Mucosa of rectum (tissue), 2 donors: ENCODE data around the gene TRPC4.
A peak's percentile ranks its signal among the peaks of the same experiment; 100 is the strongest.

Experiments used
- H3K27ac ChIP-seq, 2 donors: one replicate each; pipeline ENCODE4 v1.7.0; 2013; ENCODE audit warnings: inconsistent platforms in 2 of 2, low read depth in 2 of 2, low read length in 2 of 2
- H3K27me3 ChIP-seq, 2 donors: one replicate each; pipeline ENCODE4 v1.7.0; 2013; ENCODE audit warnings: low read length in 2 of 2; ENCODE audit not compliant: control insufficient read depth in 2 of 2, insufficient read depth in 2 of 2
- H3K36me3 ChIP-seq, 2 donors: one replicate each; pipeline ENCODE4 v1.7.0; 2013; ENCODE audit warnings: low read length in 2 of 2; ENCODE audit not compliant: control insufficient read depth in 2 of 2, insufficient read depth in 2 of 2
- H3K4me1 ChIP-seq, 2 donors: one replicate each; pipeline ENCODE4 v1.7.0; 2013; ENCODE audit warnings: low read length in 2 of 2, mild to moderate bottlenecking in 1 of 2; ENCODE audit not compliant: control insufficient read depth in 2 of 2, insufficient read depth in 2 of 2
- H3K4me3 ChIP-seq, 2 donors: one replicate each; pipeline ENCODE4 v1.7.0; 2013; ENCODE audit warnings: low read length in 2 of 2
- H3K9ac ChIP-seq, 2 donors: one replicate each; pipeline ENCODE4 v1.7.0; 2013; ENCODE audit warnings: low read length in 2 of 2, low read depth in 1 of 2, mild to moderate bottlenecking in 1 of 2
- H3K9me3 ChIP-seq, 2 donors: one replicate each; pipeline ENCODE4 v1.7.0; 2013; ENCODE audit warnings: low read length in 2 of 2; ENCODE audit not compliant: control insufficient read depth in 2 of 2
- donor health status: healthy.
- donor health status: Normal muscosa, but diverticular disease.

The TRPC4 gene

DNA sequence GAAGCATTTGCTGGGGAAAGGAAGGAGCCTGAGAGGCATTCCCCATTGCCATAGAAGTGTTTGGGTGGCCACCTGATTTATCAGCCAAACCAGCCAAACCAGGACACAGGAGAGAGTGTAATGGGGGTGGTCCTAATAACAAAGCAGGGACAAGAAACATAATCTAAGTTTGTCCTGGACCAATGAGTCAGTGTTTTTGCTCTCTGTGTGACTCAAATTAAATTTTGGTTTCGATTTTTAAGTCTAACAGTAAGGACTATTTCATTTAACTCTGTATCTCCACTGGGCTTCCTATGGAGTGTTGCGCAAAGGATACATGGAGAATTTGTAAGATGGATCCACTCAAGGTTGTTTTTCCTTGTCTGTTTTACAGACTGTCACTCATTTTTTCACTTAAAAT, 19.5 kb upstream of the TRPC4 start:
- Histone ChIP-seq H3K9ac (no peak overlapping the region), H3K36me3 (no peaks in the 10 kb centered on the region), H3K4me3 (no peak overlapping the region), H3K4me1 (no peaks in the 10 kb centered on the region), H3K9me3 (no peaks in the 10 kb centered on the region), H3K27me3 (no peaks in the 10 kb centered on the region), H3K27ac (no peak overlapping the region)

DNA sequence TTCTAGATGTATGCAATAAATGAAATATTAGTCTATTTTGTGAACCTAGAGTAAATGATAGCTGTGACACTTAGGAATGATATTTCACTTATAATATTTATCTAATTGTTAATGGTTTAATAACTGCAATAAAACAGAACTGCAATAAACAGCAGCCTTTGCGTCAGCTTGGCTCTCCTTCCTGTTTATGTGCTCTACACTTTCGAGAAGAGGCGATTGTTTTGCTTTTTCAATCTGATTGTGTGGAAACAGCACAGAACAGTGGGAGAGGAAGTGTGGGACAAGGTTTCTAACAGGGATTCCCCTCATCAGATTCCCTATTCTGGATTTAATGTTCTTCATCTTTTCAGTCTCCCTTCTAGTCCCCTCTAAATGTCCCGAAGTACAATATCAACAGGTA, 17.3 kb upstream of the TRPC4 start:
- Histone ChIP-seq H3K9me3 (no peaks in the 10 kb centered on the region), H3K27ac (no peak overlapping the region), H3K4me3 (no peak overlapping the region), H3K4me1 (no peaks in the 10 kb centered on the region), H3K9ac (no peak overlapping the region), H3K27me3 (no peaks in the 10 kb centered on the region), H3K36me3 (no peaks in the 10 kb centered on the region)

DNA sequence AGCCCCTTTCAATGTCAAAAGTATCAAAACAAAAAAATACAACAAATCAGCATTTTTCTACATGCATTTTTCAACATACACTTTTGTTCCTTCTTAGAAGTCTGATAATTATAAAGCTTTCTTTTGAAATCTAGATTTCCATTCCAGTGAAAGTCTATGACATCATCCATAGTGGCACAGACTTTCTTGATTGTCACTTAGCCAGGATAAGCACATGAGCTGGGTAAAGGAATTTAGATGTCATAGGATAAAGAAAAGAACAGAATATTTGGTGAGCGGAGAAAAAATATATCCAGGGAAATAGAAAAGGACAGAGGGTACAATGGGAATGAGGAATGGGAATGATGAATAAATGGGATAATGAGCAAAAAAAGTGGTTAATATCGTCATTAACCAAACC, 15.1 kb upstream of the TRPC4 start:
- Histone ChIP-seq H3K9me3 (no peaks in the 10 kb centered on the region), H3K4me1 (no peaks in the 10 kb centered on the region), H3K4me3 (no peak overlapping the region), H3K9ac (no peak overlapping the region), H3K27ac (no peak overlapping the region), H3K36me3 (no peaks in the 10 kb centered on the region), H3K27me3 (no peaks in the 10 kb centered on the region)

DNA sequence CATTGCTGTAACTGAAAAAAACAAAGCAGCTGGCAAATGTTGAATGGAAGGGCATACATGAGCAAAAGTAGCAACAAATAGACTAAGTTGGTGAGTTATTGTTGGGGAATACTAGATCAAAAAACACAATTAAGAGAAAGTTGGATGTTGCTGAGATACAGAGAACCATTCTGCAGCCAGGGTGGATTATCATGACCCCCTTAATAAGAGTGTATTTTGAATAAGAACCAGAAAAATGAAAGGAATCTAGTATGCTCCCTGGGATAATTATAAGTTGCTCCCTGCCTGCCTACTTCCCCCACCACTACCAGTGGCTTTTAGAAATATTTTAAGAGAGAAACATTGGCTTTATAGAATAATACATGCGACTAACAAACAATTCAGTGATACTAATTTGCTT, 14.5 kb upstream of the TRPC4 start:
- Histone ChIP-seq H3K4me1 (no peaks in the 10 kb centered on the region), H3K36me3 (no peaks in the 10 kb centered on the region), H3K4me3 (no peak overlapping the region), H3K9me3 (no peaks in the 10 kb centered on the region), H3K27me3 (no peaks in the 10 kb centered on the region), H3K27ac (no peak overlapping the region), H3K9ac (no peak overlapping the region)

DNA sequence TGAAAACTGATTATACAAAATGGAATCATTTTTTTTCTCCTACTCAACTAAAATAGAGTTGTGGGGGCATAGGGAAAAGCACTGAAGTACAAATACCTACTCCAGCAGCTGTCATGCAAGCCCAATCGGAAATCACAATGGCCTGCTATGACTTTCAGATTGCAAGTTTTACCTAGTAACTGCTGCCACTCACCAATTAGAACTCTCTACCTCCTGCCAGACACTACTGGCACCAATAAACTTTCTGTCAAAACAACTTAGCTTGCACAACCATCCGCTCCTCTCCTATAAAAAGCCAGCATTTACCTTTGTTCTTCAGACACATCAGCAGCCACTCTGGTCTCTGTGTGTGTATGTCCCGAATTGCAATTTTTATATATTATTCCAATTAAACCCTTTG, 9.3 kb upstream of the TRPC4 start:
- H3K9ac ChIP-seq = no peak overlapping the region
- H3K27ac ChIP-seq = no peak overlapping the region
- H3K27me3 ChIP-seq = no peaks in the 10 kb centered on the region
- no peaks in the 10 kb centered on the region for H3K4me1 ChIP-seq
- no peaks in the 10 kb centered on the region for H3K9me3 ChIP-seq
- no peaks in the 10 kb centered on the region for H3K36me3 ChIP-seq
- no peak overlapping the region for H3K4me3 ChIP-seq

DNA sequence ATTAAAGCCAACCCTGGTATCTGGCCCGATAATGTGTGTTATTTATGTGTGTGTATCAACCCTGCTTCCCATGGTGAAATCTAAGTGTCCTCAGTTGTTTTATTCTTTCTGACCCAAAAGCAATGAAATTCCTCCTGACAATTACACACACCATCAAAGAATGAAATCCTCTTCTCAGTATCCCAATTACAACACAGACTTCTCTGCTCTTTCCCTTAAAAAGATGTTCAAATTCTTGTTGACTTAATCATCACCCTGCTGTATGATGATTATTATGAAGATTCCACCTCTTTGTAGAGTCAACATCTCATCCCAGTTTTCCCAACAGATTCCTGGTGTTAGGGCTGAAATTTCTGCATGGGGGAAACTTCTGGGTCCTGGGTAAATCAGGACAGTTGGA, 8.9 kb upstream of the TRPC4 start:
- Histone ChIP-seq H3K36me3 (no peaks in the 10 kb centered on the region), H3K27ac (no peak overlapping the region), H3K4me1 (no peaks in the 10 kb centered on the region), H3K4me3 (no peak overlapping the region), H3K27me3 (no peaks in the 10 kb centered on the region), H3K9ac (no peak overlapping the region), H3K9me3 (no peaks in the 10 kb centered on the region)

DNA sequence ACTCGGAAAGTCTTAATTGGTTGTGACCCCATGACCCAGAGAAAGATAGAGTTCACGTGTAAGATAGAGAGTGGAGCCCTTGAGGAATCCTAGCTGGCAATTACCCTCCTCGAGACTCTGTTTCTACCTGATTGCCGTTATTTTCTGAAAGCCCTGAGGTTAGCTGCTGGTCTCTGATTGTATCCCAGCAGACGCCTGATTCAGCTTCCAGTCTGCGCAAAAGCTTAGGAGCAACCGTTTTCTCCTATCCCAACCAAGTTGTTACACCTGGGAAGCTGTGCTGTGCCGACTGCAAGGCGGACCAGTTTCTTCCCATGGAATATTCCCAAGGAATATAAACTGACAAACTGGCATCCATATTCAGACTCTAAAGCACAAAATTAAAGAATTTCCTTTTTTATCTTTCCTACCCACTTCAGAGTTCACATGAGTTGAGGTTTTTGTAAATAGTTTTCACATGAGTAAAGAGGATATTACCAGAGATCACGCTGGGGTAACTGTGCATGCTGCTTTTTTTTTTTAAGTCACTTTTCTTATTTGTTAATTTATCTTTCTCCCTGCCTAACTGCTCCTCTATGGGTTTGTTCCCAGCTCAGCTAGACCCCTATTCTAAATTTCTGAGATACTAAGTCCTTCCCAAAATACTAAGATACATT, 1.5 kb upstream of the TRPC4 start:
- Histone ChIP-seq H3K9me3 (no peaks in the 10 kb centered on the region), H3K9ac (no peak overlapping the region), H3K36me3 (no peaks in the 10 kb centered on the region), H3K4me3 (no peak overlapping the region), H3K4me1 (no peaks in the 10 kb centered on the region), H3K27ac (no peak overlapping the region), H3K27me3 (peaks cover 9 to 20% of the 10 kb centered on the region in 2 donors)

DNA sequence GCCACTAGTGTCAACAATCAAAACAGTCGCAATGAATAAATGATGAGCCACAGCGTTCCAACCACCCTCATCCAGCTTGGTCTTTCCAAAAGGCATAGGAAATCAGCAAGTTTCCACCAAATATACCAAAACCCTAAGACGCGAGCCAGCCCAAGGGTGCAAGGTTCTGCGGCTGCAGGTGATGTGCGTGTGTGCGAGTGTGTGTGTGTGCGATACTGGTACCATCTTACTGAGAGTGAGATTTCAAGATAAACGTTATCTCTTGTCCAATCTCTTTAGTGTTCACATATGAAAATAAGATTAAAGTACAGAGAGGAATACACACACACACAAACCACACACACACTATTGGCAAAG, 895 bp upstream of the TRPC4 start:
- peaks cover 9 to 20% of the 10 kb centered on the region in 2 donors for H3K27me3 ChIP-seq
- H3K4me1 ChIP-seq = no peaks in the 10 kb centered on the region
- H3K36me3 ChIP-seq = no peaks in the 10 kb centered on the region
- H3K27ac ChIP-seq = no peak overlapping the region
- H3K9ac ChIP-seq = no peak overlapping the region
- peak overlapping the region in 1 of 2 donors; percentile 51 for H3K4me3 ChIP-seq
- no peaks in the 10 kb centered on the region for H3K9me3 ChIP-seq

DNA sequence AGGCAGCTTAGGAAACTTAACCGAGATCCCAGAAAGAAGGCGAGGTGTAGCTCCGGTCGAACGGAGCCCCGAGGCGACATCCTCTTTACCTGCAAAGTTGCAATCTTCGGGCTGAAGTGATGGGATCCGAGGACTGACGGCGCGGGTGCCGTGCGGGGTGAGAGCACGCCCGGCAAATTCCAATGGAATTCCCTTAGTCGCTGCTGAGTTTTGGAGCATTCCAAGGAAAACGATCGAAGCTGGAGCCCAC, 141 bp downstream of the TRPC4 start:
- H3K4me1 ChIP-seq = no peaks in the 10 kb centered on the region
- H3K27me3 ChIP-seq = peaks cover 9 to 20% of the 10 kb centered on the region in 2 donors
- H3K9me3 ChIP-seq = no peaks in the 10 kb centered on the region
- no peaks in the 10 kb centered on the region for H3K36me3 ChIP-seq
- no peak overlapping the region for H3K27ac ChIP-seq
- H3K9ac ChIP-seq = no peak overlapping the region
- peak overlapping the region; percentile 37 to 51 for H3K4me3 ChIP-seq

DNA sequence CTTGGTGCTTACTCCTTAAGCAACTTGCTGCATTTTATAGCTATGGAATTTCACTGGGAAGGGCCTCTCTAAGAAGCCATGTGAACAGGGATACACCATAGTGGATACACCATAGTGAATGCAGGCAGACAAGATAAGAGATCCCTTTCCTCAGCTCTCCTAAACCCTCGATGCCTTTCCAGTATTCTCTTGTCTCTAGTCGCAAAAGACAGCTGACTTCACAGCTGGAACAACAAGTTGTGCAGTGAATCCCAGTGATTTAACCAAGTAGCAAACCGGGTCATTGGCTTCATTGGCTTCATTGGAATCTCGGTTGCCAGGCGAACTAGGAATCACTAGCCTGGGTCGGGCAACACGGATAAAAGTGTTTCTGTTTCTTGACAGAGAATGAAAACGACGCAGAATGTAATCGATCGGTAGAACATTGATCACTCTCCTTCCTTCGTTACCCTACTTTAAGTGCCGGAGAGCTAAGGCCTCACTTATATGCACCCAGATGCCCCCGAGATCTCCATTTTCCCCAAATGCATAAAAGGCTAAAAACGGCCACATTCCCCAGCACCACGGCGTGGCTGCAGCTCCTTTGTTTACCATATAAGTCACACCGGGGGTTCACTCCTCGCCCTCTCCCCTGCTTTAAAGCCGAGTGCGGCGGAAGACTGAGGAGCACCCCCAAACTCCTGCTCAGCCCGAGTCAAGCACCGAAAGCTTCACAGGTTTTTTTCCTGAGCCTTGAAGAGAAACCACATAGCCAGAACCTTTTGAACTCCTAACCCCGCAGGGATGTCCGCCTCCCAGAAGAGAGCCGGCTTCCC, 674 bp downstream of the TRPC4 start:
- peaks cover 9 to 20% of the 10 kb centered on the region in 2 donors for H3K27me3 ChIP-seq
- no peaks in the 10 kb centered on the region for H3K36me3 ChIP-seq
- H3K4me3 ChIP-seq = peak overlapping the region; percentile 37 to 51
- no peaks in the 10 kb centered on the region for H3K4me1 ChIP-seq
- H3K9ac ChIP-seq = no peak overlapping the region
- H3K9me3 ChIP-seq = no peaks in the 10 kb centered on the region
- H3K27ac ChIP-seq = no peak overlapping the region
